Fibroblast of the conjunctiva (primary cell): ENCODE measurements around the gene CCDC149.

ENCODE experiments used
- DNase-seq: peaks from one replicate; pipeline ENCODE4 v3.0.0-alpha.2; 2010; ENCODE audit warnings: low read depth

CCDC149 gene

DNA sequence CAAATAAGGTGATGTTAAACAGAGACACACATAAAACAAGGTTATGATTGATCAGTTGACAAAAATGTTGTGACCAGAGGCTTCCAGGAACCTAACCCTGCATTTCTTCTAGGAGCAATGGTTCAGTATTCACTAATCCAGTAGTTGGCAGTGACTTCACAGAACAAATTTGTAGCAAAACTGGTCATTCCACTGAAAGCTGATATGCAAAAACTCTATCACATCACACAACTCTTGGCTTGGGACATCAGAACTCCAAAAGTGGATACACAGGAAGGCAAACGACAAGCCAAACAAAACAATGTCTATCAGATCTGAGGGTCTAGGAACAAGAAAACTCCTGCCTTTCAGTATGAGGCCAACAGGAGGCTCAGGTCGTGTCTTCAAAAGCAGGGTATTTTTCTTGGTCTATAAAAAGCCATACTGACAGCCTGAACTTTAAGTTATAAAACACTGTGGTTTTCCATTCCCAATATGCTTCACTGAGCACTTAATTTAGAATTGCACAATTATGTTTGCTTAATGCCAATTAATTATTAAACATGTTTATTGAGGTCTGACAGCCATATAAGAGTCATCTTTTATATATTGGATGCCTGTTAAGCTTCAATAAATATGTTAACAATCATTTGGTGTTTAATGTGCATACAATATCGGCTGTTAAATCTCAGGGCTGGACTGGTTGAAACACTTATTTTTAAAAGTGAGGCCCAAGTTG, 71.9 kb downstream of the CCDC149 start:
- DNase-seq: no peak

GRCh38 chr4:24840362-24840761, 72.5 kb downstream of the CCDC149 start:
- no peak for DNase-seq

GRCh38 chr4:24837781-24838180, 75.1 kb downstream of the CCDC149 start:
- no peak for DNase-seq

- no peak for DNase-seq
Observed at GRCh38 chr4:24837336-24837735, 75.5 kb downstream of the CCDC149 start.

GRCh38 chr4:24836661-24837242, 76.1 kb downstream of the CCDC149 start:
- DNase-seq: no peak

- DNase-seq: no peak
Observed at GRCh38 chr4:24835696-24836095, 77.1 kb downstream of the CCDC149 start.

GRCh38 chr4:24831637-24832036, 81.2 kb downstream of the CCDC149 start:
- no peak for DNase-seq

- DNase-seq: no peak
Observed at GRCh38 chr4:24824720-24825119, 88.1 kb downstream of the CCDC149 start.

DNA sequence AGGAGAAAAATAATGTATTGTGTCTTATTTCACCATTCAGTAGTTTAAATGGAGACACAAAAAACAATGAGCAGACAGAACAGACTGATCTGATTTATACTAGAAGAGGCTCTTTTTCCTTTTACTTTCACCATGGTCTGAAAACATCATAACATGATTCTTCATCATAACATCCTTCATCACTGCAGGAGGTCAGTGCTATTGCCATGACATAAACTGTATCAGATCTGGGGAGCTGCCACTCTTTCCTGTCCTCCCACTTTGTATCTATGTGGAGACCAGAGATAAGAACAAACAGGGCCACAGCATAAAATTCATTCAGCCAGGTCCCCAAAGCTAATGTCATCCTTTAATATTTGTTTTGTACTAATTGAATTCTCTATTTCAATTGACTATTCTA, 92.3 kb downstream of the CCDC149 start:
- no peak for DNase-seq

DNA sequence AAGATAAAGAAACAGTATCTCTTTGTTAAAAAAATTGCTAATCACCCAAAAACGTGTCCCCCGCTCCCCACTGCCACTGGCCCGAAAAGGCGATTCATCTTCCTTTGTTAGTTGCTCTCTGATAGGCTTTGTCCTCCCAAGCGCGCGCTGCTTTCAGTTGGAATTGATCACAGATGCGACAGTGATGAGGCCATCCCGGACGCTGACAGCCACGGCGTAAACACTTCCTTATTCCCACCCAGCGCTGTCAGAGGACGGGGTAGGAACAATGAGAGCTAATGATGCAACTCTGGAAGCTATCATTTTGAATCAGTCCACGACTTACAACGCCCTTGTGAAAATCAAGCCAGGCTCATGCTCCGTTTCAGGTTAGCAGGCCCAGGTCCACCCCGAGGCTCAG, 96.0 kb downstream of the CCDC149 start:
- no peak for DNase-seq

DNA sequence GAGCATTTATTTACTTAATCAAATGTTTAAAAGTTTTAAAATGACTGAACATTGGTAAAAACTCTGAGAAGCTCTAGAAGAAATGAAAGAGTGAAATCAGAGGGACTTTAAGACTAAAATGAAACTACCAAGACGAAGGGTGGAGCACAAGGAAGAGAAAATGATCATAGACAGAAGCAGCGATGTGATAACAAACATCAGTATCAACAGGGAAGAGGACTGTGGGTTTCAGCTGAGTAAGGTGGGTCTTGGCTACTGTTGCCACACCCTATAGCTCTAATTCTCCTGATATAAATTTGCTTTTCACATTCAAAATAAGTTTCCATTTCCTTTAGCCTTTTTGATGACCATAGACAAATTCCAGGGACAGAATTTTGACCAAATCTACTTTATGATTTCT, 99.1 kb downstream of the CCDC149 start:
- no peak for DNase-seq

GRCh38 chr4:24810871-24811631, 101.8 kb downstream of the CCDC149 start:
- no peak for DNase-seq

DNA sequence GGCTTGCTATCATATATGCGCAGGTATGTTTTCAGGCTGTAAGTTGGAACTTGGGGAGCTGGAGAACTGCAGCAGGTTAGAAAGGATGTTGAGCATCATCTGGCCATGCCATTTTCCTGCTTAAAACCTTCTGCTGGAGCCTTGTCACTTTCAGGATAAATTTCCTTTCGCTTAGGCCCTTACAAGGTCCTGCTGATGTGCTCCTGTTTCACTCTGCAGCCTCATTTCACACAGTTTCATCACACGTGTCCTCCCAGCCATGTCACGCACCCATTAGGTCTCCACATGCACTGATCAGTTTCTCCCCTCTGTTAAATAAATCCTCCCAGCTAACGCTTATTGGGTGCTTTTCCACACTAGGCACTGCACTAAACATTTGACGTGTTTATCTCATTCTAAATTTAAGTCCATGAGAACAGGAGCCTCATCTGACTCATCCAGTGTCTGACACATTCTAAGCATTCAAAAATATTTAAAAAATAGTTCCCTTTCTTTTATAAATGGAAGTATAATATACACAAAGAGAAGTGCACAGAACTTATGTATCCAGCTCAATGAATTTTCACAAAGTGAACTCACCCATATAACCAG, 102.9 kb downstream of the CCDC149 start:
- DNase-seq: no peak

DNA sequence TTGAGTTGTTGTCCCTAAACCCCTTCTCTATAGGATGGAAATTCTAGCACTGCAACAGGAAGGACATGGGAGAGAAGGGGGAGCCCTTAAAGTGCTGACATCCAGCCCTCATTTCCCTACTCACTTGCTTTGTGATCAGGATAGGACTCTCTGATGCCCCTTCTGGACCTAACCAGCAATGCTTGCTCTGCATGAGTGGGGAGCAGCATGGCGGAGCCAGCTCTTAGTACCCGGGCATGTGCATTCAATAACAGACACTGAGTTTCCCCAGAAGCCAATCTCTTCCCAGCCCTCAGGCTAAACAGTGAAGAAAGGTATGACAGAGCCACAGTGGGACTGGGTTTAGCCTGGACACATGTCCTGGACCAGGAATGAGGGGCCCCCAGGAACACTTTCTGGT, 103.5 kb downstream of the CCDC149 start:
- DNase-seq: no peak

GRCh38 chr4:24808955-24809354, 103.9 kb downstream of the CCDC149 start:
- DNase-seq: no peak

- DNase-seq: no peak
Observed at GRCh38 chr4:24808261-24808660, 104.6 kb downstream of the CCDC149 start.

GRCh38 chr4:24807611-24808010, 105.2 kb downstream of the CCDC149 start:
- no peak for DNase-seq

GRCh38 chr4:24806206-24806990, 106.4 kb downstream of the CCDC149 start:
- no peak for DNase-seq

- no peak for DNase-seq
Observed at GRCh38 chr4:24805566-24805965, 107.3 kb downstream of the CCDC149 start.

DNA sequence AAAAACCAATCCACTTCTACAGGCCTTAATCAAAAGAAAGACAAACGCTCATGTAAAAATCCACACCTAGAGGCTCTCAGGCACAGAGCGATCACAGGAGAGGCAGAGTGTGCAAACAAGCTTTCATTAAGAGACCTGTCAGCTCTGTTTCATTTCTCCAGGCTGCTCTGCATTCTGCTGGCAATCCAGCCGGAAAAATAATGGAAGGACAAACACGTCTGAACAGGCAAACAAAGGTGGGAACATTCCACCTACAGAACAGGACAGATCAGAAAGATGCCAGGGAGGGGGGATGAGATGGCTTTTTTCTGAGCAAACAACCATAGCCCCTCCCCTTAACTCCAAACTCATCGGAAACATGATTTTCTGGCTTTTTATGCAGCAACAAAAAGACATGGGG, 107.8 kb downstream of the CCDC149 start:
- no peak for DNase-seq

DNA sequence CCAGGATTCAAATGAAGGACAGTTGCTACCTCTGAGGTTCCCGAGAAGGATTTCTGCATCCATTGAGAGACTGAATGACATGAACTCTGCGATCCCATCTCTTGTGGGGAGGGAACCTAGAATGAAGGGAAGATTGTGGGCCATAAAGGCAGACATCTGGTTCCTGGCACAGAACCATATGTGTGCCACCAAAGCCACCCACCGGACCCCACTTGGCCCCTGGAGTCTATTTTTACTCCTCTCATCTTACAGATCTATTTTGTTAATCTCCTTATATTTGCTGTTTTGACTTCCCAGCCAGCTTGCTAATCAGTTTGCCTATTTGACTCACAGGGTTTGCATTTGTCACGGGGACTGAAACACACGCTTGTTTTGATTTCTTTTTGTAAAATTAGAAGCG, 110.2 kb downstream of the CCDC149 start:
- DNase-seq: no peak
